ENCODE results near the gene ELAVL1. TPM values are rescaled to one million over a fixed set of nuclear protein-coding genes. Genes with fewer than 3 reads are reported as not detected.
"Not testable (repeated sequence)": the region's sequence is repeated elsewhere in the genome, so short reads cannot be mapped to it uniquely, and the experiment has no call there.

ELAVL1 gene
- total RNA-seq, 1 donor from 2014 or later: 122 TPM

GRCh38 chr19:7962644-7963268 is 42.7 kb downstream of the ELAVL1 start:
- TF ChIP-seq CTCF (IDR thresholded peaks at IDR 0.05; ENCODE audit: partially characterized antibody, unreplicated experiment): no peak
- Mint-ChIP-seq H3K4me1 (ENCODE audit: low read depth, unreplicated experiment) (peaks cover 3% of the 10 kb centered on the region), H3K27ac (ENCODE audit: unreplicated experiment) (peak overlapping the region; percentile 64), H3K27me3 (ENCODE audit: unreplicated experiment) (peaks cover 9% of the 10 kb centered on the region), H3K9me3 (ENCODE audit: unreplicated experiment) (peaks cover 5% of the 10 kb centered on the region), H3K4me3 (ENCODE audit: unreplicated experiment) (no peak overlapping the region), H3K36me3 (ENCODE audit: unreplicated experiment) (peaks cover 5% of the 10 kb centered on the region)
- no peak for DNase-seq

GRCh38 chr19:7961920-7962626 is 43.4 kb downstream of the ELAVL1 start:
- Mint-ChIP-seq H3K4me1 (ENCODE audit: low read depth, unreplicated experiment) (peaks cover 3% of the 10 kb centered on the region), H3K4me3 (ENCODE audit: unreplicated experiment) (peak overlapping the region; percentile 52)

GRCh38 chr19:7961082-7961481 is 44.4 kb downstream of the ELAVL1 start:
- not testable (repeated sequence) for H3K4me1 Mint-ChIP-seq (ENCODE audit: low read depth, unreplicated experiment); DNase-seq; H3K4me3 Mint-ChIP-seq (ENCODE audit: unreplicated experiment); H3K36me3 Mint-ChIP-seq (ENCODE audit: unreplicated experiment); H3K9me3 Mint-ChIP-seq (ENCODE audit: unreplicated experiment); H3K27ac Mint-ChIP-seq (ENCODE audit: unreplicated experiment); H3K27me3 Mint-ChIP-seq (ENCODE audit: unreplicated experiment)

More at GRCh38 chr19:7961920-7962626, 43.4 kb downstream of the ELAVL1 start:
- Mint-ChIP-seq H3K27me3 (ENCODE audit: unreplicated experiment) (peaks cover 7% of the 10 kb centered on the region), H3K27ac (ENCODE audit: unreplicated experiment) (peak overlapping the region; percentile 64), H3K36me3 (ENCODE audit: unreplicated experiment) (no peaks in the 10 kb centered on the region), H3K9me3 (ENCODE audit: unreplicated experiment) (peaks cover 6% of the 10 kb centered on the region)
- DNase-seq: no peak
- no peak for TF ChIP-seq CTCF (IDR thresholded peaks at IDR 0.05; ENCODE audit: partially characterized antibody, unreplicated experiment)

- H3K36me3 Mint-ChIP-seq (ENCODE audit: unreplicated experiment): no peaks in the 10 kb centered on the region
- DNase-seq: no peak
- no peak overlapping the region for H3K27ac Mint-ChIP-seq (ENCODE audit: unreplicated experiment)
- H3K4me3 Mint-ChIP-seq (ENCODE audit: unreplicated experiment): no peak overlapping the region
- peaks cover 6% of the 10 kb centered on the region for H3K27me3 Mint-ChIP-seq (ENCODE audit: unreplicated experiment)
- peaks cover 6% of the 10 kb centered on the region for H3K9me3 Mint-ChIP-seq (ENCODE audit: unreplicated experiment)
- H3K4me1 Mint-ChIP-seq (ENCODE audit: low read depth, unreplicated experiment): peaks cover 7% of the 10 kb centered on the region
- TF ChIP-seq CTCF (IDR thresholded peaks at IDR 0.05; ENCODE audit: partially characterized antibody, unreplicated experiment): no peak
Measured at GRCh38 chr19:7959211-7959610, 46.2 kb downstream of the ELAVL1 start.

GRCh38 chr19:7955696-7956095 is 49.7 kb downstream of the ELAVL1 start:
- H3K4me3 Mint-ChIP-seq (ENCODE audit: unreplicated experiment): no peak overlapping the region
- peaks cover 14% of the 10 kb centered on the region for H3K4me1 Mint-ChIP-seq (ENCODE audit: low read depth, unreplicated experiment)
- no peak for DNase-seq
- H3K27me3 Mint-ChIP-seq (ENCODE audit: unreplicated experiment): peaks cover 9% of the 10 kb centered on the region
- TF ChIP-seq CTCF (IDR thresholded peaks at IDR 0.05; ENCODE audit: partially characterized antibody, unreplicated experiment): no peak
- H3K36me3 Mint-ChIP-seq (ENCODE audit: unreplicated experiment): no peaks in the 10 kb centered on the region
- H3K9me3 Mint-ChIP-seq (ENCODE audit: unreplicated experiment): peaks cover 3% of the 10 kb centered on the region
- H3K27ac Mint-ChIP-seq (ENCODE audit: unreplicated experiment): no peak overlapping the region
